ENCODE results near the gene GJD4.

GJD4 gene

GRCh38 chr10:35581655-35582054 lies 23.5 kb upstream of the GJD4 start:
- no peak overlapping the region for H3K27ac ChIP-seq (ENCODE audit: low read depth, low read length)
- no peak overlapping the region for H3K9ac ChIP-seq (ENCODE audit: low read length)
- no peaks in the 10 kb centered on the region for H3K4me1 ChIP-seq (ENCODE audit: control insufficient read depth, insufficient read depth, low read length)
- no peak overlapping the region for H3K4me3 ChIP-seq (ENCODE audit: low read length)
- H3K27me3 ChIP-seq (ENCODE audit: control insufficient read depth, insufficient read depth, low read length): no peaks in the 10 kb centered on the region
- no peaks in the 10 kb centered on the region for H3K36me3 ChIP-seq (ENCODE audit: control insufficient read depth, insufficient read depth, low read length)

- H3K36me3 ChIP-seq (ENCODE audit: control insufficient read depth, insufficient read depth, low read length): no peaks in the 10 kb centered on the region
- H3K4me3 ChIP-seq (ENCODE audit: low read length): no peak overlapping the region
- no peak overlapping the region for H3K27ac ChIP-seq (ENCODE audit: low read depth, low read length)
- H3K27me3 ChIP-seq (ENCODE audit: control insufficient read depth, insufficient read depth, low read length): no peaks in the 10 kb centered on the region
- no peak overlapping the region for H3K9ac ChIP-seq (ENCODE audit: low read length)
- H3K4me1 ChIP-seq (ENCODE audit: control insufficient read depth, insufficient read depth, low read length): no peaks in the 10 kb centered on the region
Measured at GRCh38 chr10:35584946-35585345, 20.2 kb upstream of the GJD4 start.

GRCh38 chr10:35585356-35585755 lies 19.8 kb upstream of the GJD4 start:
- Histone ChIP-seq H3K9ac (ENCODE audit: low read length) (no peak overlapping the region), H3K27ac (ENCODE audit: low read depth, low read length) (no peak overlapping the region)

GRCh38 chr10:35585903-35586535 lies 19.1 kb upstream of the GJD4 start:
- no peak overlapping the region for H3K4me3 ChIP-seq (ENCODE audit: low read length)
- H3K36me3 ChIP-seq (ENCODE audit: control insufficient read depth, insufficient read depth, low read length): no peaks in the 10 kb centered on the region
- no peaks in the 10 kb centered on the region for H3K27me3 ChIP-seq (ENCODE audit: control insufficient read depth, insufficient read depth, low read length)
- no peaks in the 10 kb centered on the region for H3K4me1 ChIP-seq (ENCODE audit: control insufficient read depth, insufficient read depth, low read length)
- H3K27ac ChIP-seq (ENCODE audit: low read depth, low read length): no peak overlapping the region
- no peak overlapping the region for H3K9ac ChIP-seq (ENCODE audit: low read length)

More at GRCh38 chr10:35585356-35585755, 19.8 kb upstream of the GJD4 start:
- Histone ChIP-seq H3K4me3 (ENCODE audit: low read length) (no peak overlapping the region), H3K4me1 (ENCODE audit: control insufficient read depth, insufficient read depth, low read length) (no peaks in the 10 kb centered on the region), H3K36me3 (ENCODE audit: control insufficient read depth, insufficient read depth, low read length) (no peaks in the 10 kb centered on the region), H3K27me3 (ENCODE audit: control insufficient read depth, insufficient read depth, low read length) (no peaks in the 10 kb centered on the region)

GRCh38 chr10:35588836-35589235 lies 16.3 kb upstream of the GJD4 start:
- Histone ChIP-seq H3K4me3 (ENCODE audit: low read length) (no peak overlapping the region), H3K4me1 (ENCODE audit: control insufficient read depth, insufficient read depth, low read length) (no peaks in the 10 kb centered on the region), H3K27ac (ENCODE audit: low read depth, low read length) (no peak overlapping the region), H3K27me3 (ENCODE audit: control insufficient read depth, insufficient read depth, low read length) (no peaks in the 10 kb centered on the region), H3K9ac (ENCODE audit: low read length) (no peak overlapping the region), H3K36me3 (ENCODE audit: control insufficient read depth, insufficient read depth, low read length) (no peaks in the 10 kb centered on the region)

GRCh38 chr10:35592441-35592840 lies 12.7 kb upstream of the GJD4 start:
- Histone ChIP-seq H3K4me1 (ENCODE audit: control insufficient read depth, insufficient read depth, low read length) (no peaks in the 10 kb centered on the region), H3K36me3 (ENCODE audit: control insufficient read depth, insufficient read depth, low read length) (no peaks in the 10 kb centered on the region), H3K4me3 (ENCODE audit: low read length) (no peak overlapping the region), H3K27ac (ENCODE audit: low read depth, low read length) (no peak overlapping the region), H3K9ac (ENCODE audit: low read length) (no peak overlapping the region), H3K27me3 (ENCODE audit: control insufficient read depth, insufficient read depth, low read length) (no peaks in the 10 kb centered on the region)

- Histone ChIP-seq H3K36me3 (ENCODE audit: control insufficient read depth, insufficient read depth, low read length) (no peaks in the 10 kb centered on the region), H3K4me1 (ENCODE audit: control insufficient read depth, insufficient read depth, low read length) (no peaks in the 10 kb centered on the region), H3K4me3 (ENCODE audit: low read length) (no peak overlapping the region), H3K27me3 (ENCODE audit: control insufficient read depth, insufficient read depth, low read length) (no peaks in the 10 kb centered on the region), H3K9ac (ENCODE audit: low read length) (no peak overlapping the region), H3K27ac (ENCODE audit: low read depth, low read length) (no peak overlapping the region)
Measured at GRCh38 chr10:35594115-35595079, 10.7 kb upstream of the GJD4 start.

- no peak overlapping the region for H3K4me3 ChIP-seq (ENCODE audit: low read length)
Measured at GRCh38 chr10:35595106-35595505, 10.0 kb upstream of the GJD4 start.

GRCh38 chr10:35598379-35598778 lies 6.8 kb upstream of the GJD4 start:
- H3K4me1 ChIP-seq (ENCODE audit: control insufficient read depth, insufficient read depth, low read length): no peaks in the 10 kb centered on the region
- no peak overlapping the region for H3K4me3 ChIP-seq (ENCODE audit: low read length)
- no peak overlapping the region for H3K9ac ChIP-seq (ENCODE audit: low read length)
- H3K27ac ChIP-seq (ENCODE audit: low read depth, low read length): no peak overlapping the region
- no peaks in the 10 kb centered on the region for H3K36me3 ChIP-seq (ENCODE audit: control insufficient read depth, insufficient read depth, low read length)
- no peaks in the 10 kb centered on the region for H3K27me3 ChIP-seq (ENCODE audit: control insufficient read depth, insufficient read depth, low read length)

More at GRCh38 chr10:35595106-35595505, 10.0 kb upstream of the GJD4 start:
- Histone ChIP-seq H3K27ac (ENCODE audit: low read depth, low read length) (no peak overlapping the region), H3K9ac (ENCODE audit: low read length) (no peak overlapping the region), H3K4me1 (ENCODE audit: control insufficient read depth, insufficient read depth, low read length) (no peaks in the 10 kb centered on the region), H3K36me3 (ENCODE audit: control insufficient read depth, insufficient read depth, low read length) (no peaks in the 10 kb centered on the region), H3K27me3 (ENCODE audit: control insufficient read depth, insufficient read depth, low read length) (no peaks in the 10 kb centered on the region)

GRCh38 chr10:35600193-35600592 lies 4.9 kb upstream of the GJD4 start:
- no peak overlapping the region for H3K4me3 ChIP-seq (ENCODE audit: low read length)
- no peak overlapping the region for H3K27ac ChIP-seq (ENCODE audit: low read depth, low read length)
- no peaks in the 10 kb centered on the region for H3K4me1 ChIP-seq (ENCODE audit: control insufficient read depth, insufficient read depth, low read length)
- H3K9ac ChIP-seq (ENCODE audit: low read length): no peak overlapping the region
- no peaks in the 10 kb centered on the region for H3K27me3 ChIP-seq (ENCODE audit: control insufficient read depth, insufficient read depth, low read length)
- no peaks in the 10 kb centered on the region for H3K36me3 ChIP-seq (ENCODE audit: control insufficient read depth, insufficient read depth, low read length)

GRCh38 chr10:35606430-35606829 lies 1.3 kb downstream of the GJD4 start:
- Histone ChIP-seq H3K4me3 (ENCODE audit: low read length) (no peak overlapping the region), H3K4me1 (ENCODE audit: control insufficient read depth, insufficient read depth, low read length) (peaks cover 2% of the 10 kb centered on the region), H3K27ac (ENCODE audit: low read depth, low read length) (no peak overlapping the region), H3K36me3 (ENCODE audit: control insufficient read depth, insufficient read depth, low read length) (no peaks in the 10 kb centered on the region), H3K27me3 (ENCODE audit: control insufficient read depth, insufficient read depth, low read length) (peaks cover 8% of the 10 kb centered on the region), H3K9ac (ENCODE audit: low read length) (no peak overlapping the region)

GRCh38 chr10:35607475-35608327 lies 2.6 kb downstream of the GJD4 start:
- peaks cover 2% of the 10 kb centered on the region for H3K4me1 ChIP-seq (ENCODE audit: control insufficient read depth, insufficient read depth, low read length)
- no peaks in the 10 kb centered on the region for H3K36me3 ChIP-seq (ENCODE audit: control insufficient read depth, insufficient read depth, low read length)
- no peak overlapping the region for H3K9ac ChIP-seq (ENCODE audit: low read length)
- H3K27ac ChIP-seq (ENCODE audit: low read depth, low read length): no peak overlapping the region
- H3K27me3 ChIP-seq (ENCODE audit: control insufficient read depth, insufficient read depth, low read length): peaks cover 8% of the 10 kb centered on the region
- peak overlapping the region; percentile 57 for H3K4me3 ChIP-seq (ENCODE audit: low read length)
